Measurements from ENCODE around the gene MIPOL1. TPM values are rescaled to one million over a fixed set of nuclear protein-coding genes. Genes with fewer than 3 reads are reported as not detected.

Gene MIPOL1
- total and polyA plus RNA-seq, 4 donors = 0.51 to 6.6 (median 1.9) TPM

GRCh38 chr14:37263656-37264236 is 66.0 kb downstream of the MIPOL1 start:
- TF ChIP-seq RAD21 (IDR thresholded peaks at IDR 0.05) (peak in 1 of 2 donors; percentile 17), FOXA2 (IDR thresholded peaks at IDR 0.05) (no peak)
- no peaks in the 10 kb centered on the region for H3K36me3 ChIP-seq (ENCODE audit: control insufficient read depth in 4 of 4, insufficient read depth in 3 of 4, low read depth in 1 of 4, low read length in 3 of 4)
- H3K9ac ChIP-seq (ENCODE audit: low read depth in 1 of 2, low read length in 2 of 2) = peak overlapping the region in 1 of 2 donors; percentile 20
- no peak for DNase-seq (ENCODE audit: low spot score)
- no peaks in the 10 kb centered on the region for H3K27me3 ChIP-seq (ENCODE audit: control insufficient read depth in 4 of 4, insufficient read depth in 4 of 4, low read length in 3 of 4)
- H3K9me3 ChIP-seq (ENCODE audit: control insufficient read depth in 4 of 4, low read length in 3 of 4) = no peaks in the 10 kb centered on the region
- no peaks in the 10 kb centered on the region for H3K4me1 ChIP-seq (ENCODE audit: control insufficient read depth in 4 of 4, insufficient read depth in 4 of 4, low read length in 3 of 4)
- H3K27ac ChIP-seq (ENCODE audit: low read depth in 1 of 2, low read length in 2 of 2) = no peak overlapping the region
- H3K4me3 ChIP-seq (ENCODE audit: low read depth in 1 of 3, low read length in 3 of 3) = peak overlapping the region in 2 of 3 donors; percentile 9 to 15
- WGBS = 26% methylated on average over 3 of the region's 3 CpGs

GRCh38 chr14:37268788-37269187 is 71.1 kb downstream of the MIPOL1 start:
- TF ChIP-seq HNF4A (conservative IDR thresholded peaks at IDR 0.05) = no peak
- no peak for TF ChIP-seq EGR1 (IDR thresholded peaks at IDR 0.05; ENCODE audit: low read depth in 2 of 2)
- TF ChIP-seq RXRA (IDR thresholded peaks at IDR 0.05) = no peak
- TF ChIP-seq FOXA1 (IDR thresholded peaks at IDR 0.05) = no peak
- no peak for TF ChIP-seq MAX (IDR thresholded peaks at IDR 0.05)
- no peak for TF ChIP-seq SP1 (IDR thresholded peaks at IDR 0.05)
- no peak for TF ChIP-seq ZBTB33 (IDR thresholded peaks at IDR 0.05)
- no peak for TF ChIP-seq RAD21 (IDR thresholded peaks at IDR 0.05)
- TF ChIP-seq TAF1 (conservative IDR thresholded peaks at IDR 0.05) = no peak
- no peak for TF ChIP-seq NR2F2 (IDR thresholded peaks at IDR 0.05)
- no peak for TF ChIP-seq FOXA2 (IDR thresholded peaks at IDR 0.05)
- no peak for TF ChIP-seq GABPA (IDR thresholded peaks at IDR 0.05 in 1 of 2, conservative IDR thresholded peaks at IDR 0.05 in 1 of 2)
- TF ChIP-seq HNF4G (IDR thresholded peaks at IDR 0.05) = no peak
- TF ChIP-seq YY1 (IDR thresholded peaks at IDR 0.05) = no peak
- H3K9ac ChIP-seq (ENCODE audit: low read depth in 1 of 2, low read length in 2 of 2) = no peak overlapping the region
- H3K4me1 ChIP-seq (ENCODE audit: control insufficient read depth in 4 of 4, insufficient read depth in 4 of 4, low read length in 3 of 4) = no peaks in the 10 kb centered on the region
- DNase-seq (ENCODE audit: low spot score) = no peak
- no peaks in the 10 kb centered on the region for H3K9me3 ChIP-seq (ENCODE audit: control insufficient read depth in 4 of 4, low read length in 3 of 4)
- H3K27me3 ChIP-seq (ENCODE audit: control insufficient read depth in 4 of 4, insufficient read depth in 4 of 4, low read length in 3 of 4) = no peaks in the 10 kb centered on the region
- no peak overlapping the region for H3K4me3 ChIP-seq (ENCODE audit: low read depth in 1 of 3, low read length in 3 of 3)
- H3K27ac ChIP-seq (ENCODE audit: low read depth in 1 of 2, low read length in 2 of 2) = no peak overlapping the region
- no peaks in the 10 kb centered on the region for H3K36me3 ChIP-seq (ENCODE audit: control insufficient read depth in 4 of 4, insufficient read depth in 3 of 4, low read depth in 1 of 4, low read length in 3 of 4)

- H3K4me3 ChIP-seq (ENCODE audit: low read depth in 1 of 3, low read length in 3 of 3) = no peak overlapping the region
- H3K27ac ChIP-seq (ENCODE audit: low read depth in 1 of 2, low read length in 2 of 2) = no peak overlapping the region
- H3K36me3 ChIP-seq (ENCODE audit: control insufficient read depth in 4 of 4, insufficient read depth in 3 of 4, low read depth in 1 of 4, low read length in 3 of 4) = no peaks in the 10 kb centered on the region
- H3K9me3 ChIP-seq (ENCODE audit: control insufficient read depth in 4 of 4, low read length in 3 of 4) = no peaks in the 10 kb centered on the region
- TF ChIP-seq CTCF (IDR thresholded peaks at IDR 0.05; ENCODE audit: low read depth, low read length, missing input control) = no peak
- no peak for TF ChIP-seq JUND (IDR thresholded peaks at IDR 0.05)
- H3K4me1 ChIP-seq (ENCODE audit: control insufficient read depth in 4 of 4, insufficient read depth in 4 of 4, low read length in 3 of 4) = peaks cover 0 to 4% (median under 1%) of the 10 kb centered on the region in 4 donors
- 82% methylated on average over 3 of the region's 3 CpGs for WGBS
- no peak for DNase-seq (ENCODE audit: low spot score)
- H3K9ac ChIP-seq (ENCODE audit: low read depth in 1 of 2, low read length in 2 of 2) = no peak overlapping the region
- no peaks in the 10 kb centered on the region for H3K27me3 ChIP-seq (ENCODE audit: control insufficient read depth in 4 of 4, insufficient read depth in 4 of 4, low read length in 3 of 4)
Observed at GRCh38 chr14:37270629-37271028, 72.9 kb downstream of the MIPOL1 start.
